HG02973 (cell line): ENCODE measurements around the gene DDI2.
A peak's percentile ranks its signal among the peaks of the same experiment; 100 is the strongest.
"Not testable (repeated sequence)": the region's sequence is repeated elsewhere in the genome, so short reads cannot be mapped to it uniquely, and the experiment has no call there.

Source experiments
- ATAC-seq: cut with Tn5 transposase; IDR thresholded peaks from one replicate; pipeline ENCODE4 v1.9.1; 2021; ENCODE audit warnings: moderate library complexity; ENCODE audit not compliant: unreplicated experiment

DDI2 gene

GRCh38 chr1:15676688-15677661 is 59.7 kb downstream of the DDI2 start:
- no peak for ATAC-seq

- no peak for ATAC-seq
These were observed 61.3 kb downstream of the DDI2 start for GRCh38 chr1:15678578-15678977.

GRCh38 chr1:15680131-15680530 is 62.9 kb downstream of the DDI2 start:
- ATAC-seq: no peak

- ATAC-seq: no peak
These were observed 63.5 kb downstream of the DDI2 start for GRCh38 chr1:15680561-15681348.

GRCh38 chr1:15681349-15682292 is 64.4 kb downstream of the DDI2 start:
- ATAC-seq: no peak

DNA sequence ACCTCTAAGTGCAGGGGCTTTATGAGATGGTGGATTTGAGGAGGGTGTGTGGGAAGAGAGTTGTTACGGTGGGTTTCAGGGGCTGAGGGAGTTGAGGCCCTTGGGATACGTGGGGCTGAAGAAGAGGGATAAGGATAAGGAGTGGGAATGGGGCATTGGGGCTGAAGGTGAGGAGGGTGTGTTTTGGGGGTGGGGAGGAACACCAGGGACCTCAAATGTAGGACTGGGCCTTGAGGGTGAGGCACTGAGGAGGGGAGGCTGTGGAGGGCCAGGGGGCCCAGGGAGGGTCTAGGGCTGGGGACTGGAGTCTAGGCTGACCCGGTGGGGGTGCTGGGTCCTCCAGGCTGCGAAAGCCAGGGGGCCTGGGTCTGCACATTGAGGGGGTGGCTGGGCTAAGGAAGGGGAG is 65.7 kb downstream of the DDI2 start:
- no peak for ATAC-seq

DNA sequence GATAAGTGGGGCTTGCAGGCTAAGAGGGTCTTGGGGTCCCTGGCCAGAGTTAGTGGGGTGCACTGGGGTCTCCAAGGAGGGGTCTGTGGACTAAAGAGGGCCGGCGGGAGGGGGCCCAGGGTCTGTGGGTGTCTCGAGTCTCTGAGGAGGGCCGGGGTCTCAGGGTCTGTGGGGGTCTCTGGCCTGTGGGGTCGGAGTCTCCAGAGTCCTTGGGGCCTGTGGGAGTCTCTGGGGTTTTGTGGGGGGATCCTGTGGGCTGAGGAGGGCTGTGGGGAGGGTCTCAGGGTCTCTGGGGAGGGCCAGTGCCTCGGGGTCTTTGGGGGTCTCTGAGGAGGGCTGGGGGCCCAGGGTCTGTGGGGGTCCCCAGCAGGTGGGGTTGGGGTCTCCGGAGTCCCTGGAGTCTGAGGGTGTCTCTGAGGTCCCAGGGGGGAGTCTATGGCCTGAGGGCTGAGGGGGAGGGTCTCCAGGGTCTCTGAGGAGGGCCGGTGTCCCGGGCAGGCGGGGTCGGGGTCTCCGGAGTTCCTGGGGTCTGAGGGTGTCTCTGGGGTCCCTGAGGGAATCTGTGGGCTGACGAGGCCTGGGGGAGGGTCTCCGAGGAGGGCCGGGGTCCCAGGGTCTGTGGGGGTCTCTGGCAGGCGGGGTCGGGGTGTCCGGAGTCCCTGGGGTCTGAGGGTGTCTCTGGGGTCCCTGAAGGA is 66.2 kb downstream of the DDI2 start:
- ATAC-seq: no peak

DNA sequence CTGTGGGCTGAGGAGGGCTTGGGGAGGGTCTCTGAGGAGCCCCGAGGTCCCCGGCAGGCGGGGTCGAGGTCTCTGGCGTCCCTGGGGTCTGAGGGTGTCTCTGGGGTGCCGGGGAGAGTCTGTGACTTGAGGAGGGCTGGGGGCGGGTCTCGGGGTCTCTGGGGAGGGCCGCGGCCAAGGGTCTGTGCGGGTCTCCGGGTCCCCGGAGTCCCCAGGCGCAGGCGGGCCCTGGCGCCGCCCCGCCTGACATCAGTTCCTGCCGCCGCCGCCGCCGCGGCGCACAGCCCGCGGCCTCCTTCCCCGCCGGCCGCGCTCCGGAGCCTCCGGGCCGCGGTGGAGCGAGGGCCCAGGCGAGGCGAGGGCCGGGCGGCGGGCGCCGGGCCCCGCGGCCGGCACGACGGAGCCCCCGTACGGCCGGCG is 66.8 kb downstream of the DDI2 start, which contains the start of gene PLEKHM2:
PLEKHM2 (plus strand) TSS at position 279 of the 420 bp plus-strand sequence. CDS start 239 bp downstream, outside the sequence.
- ATAC-seq: no peak

DNA sequence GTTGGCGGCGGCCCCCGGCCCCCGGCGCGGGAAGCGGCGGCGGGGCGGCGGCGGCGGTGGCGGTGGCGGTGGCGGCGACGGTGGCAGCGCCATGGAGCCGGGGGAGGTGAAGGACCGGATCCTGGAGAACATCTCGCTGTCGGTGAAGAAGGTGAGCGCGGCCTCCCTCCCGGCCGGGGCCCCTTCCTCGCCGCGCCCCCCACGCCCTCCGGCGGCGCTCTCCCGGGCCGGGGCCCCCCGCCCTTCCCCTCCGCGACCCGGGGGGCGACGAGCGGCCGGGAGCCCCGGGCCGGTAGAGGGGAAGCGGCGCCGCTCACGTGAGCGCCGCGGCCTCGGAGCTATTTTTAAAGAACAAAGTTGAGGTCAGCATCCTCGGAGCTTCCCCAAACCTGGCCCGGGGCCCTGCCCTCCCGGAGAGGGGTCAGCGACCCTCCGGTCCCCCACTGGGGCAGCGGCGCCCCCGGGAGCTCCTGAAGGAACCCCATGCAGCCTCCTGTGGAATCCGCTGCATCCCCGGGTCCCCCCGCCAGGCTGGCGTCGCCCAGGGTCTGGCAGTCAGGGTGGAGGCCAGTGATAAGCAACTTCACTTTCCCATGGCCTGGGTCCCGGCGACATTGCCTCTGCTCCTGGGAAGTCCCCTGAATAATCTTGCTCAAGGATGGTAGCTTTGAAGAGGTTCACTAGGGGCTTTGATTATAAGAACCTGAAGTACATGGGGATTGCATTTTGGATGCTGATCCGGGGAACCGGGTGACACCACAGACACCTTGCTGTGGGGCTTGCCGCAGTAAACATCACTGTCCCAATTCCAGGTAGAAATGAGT is 67.4 kb downstream of the DDI2 start:
- ATAC-seq: no peak

DNA sequence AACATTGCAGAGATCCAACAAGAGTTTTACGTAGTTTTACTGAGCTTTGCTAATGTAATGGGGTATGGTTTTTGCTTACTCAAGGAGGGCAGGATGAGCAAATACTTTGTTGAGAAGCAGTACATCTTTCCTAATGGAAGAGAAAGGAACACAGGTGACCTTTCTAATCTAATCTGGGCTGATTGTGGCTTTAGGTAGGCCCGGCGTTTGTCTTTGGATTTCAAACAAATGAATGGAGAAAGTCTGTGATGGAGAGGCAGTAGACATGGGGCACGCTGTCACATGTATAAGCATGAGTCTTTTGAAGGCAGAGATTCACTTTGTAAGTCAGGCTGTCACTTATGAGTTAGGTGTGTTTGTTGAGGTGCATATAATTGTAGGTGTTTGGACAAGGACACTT is 68.6 kb downstream of the DDI2 start:
- ATAC-seq: no peak

DNA sequence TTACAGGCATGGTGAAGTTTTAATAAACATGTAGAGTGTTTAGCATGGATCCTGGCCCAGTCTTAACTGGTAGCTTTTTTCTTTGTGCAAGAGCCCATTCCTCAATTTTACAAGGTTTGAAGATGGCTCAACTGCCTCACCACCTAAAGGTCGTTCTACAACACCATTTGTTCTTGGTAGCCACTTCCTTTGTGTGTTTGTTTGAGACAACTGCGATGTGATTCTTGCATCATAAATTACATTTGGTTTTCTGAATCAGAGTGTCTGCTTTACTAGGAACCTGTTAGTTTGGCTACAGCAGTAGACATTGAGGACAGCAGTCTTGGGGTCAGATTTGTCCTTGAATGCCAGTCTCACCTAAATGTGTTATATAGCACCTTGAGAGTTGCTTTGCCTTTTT is 70.2 kb downstream of the DDI2 start:
- ATAC-seq: no peak

GRCh38 chr1:15690317-15690716 is 73.1 kb downstream of the DDI2 start:
- ATAC-seq: no peak

DNA sequence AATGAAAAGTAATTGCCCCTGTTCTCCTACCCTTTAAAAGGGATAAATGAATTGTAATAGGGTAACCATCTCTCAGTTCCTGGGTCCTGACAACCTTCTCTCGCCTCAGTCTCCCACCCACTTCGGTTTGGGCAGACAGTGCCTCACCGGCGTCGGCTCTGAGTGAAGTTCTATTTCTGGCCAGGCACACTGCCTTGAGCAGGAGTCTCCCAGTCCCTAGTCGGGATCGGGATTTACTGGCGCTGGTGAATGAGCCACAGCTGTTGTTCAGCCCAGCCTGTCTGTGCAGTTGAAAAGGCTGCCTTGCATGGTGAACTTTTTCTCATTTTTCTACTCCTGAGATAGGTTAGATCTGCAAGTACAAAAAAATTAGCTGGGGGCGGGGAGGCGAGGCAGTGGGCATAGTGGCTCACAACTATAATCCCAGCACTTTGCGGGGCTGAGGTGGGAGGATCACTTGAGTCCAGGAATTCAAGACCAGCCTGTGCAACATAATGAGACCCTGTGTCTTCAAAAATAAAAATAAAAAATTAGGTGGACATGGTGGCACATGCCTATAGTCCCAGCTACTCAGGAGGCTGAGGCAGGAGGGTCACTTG is 74.3 kb downstream of the DDI2 start:
- ATAC-seq: no peak

- no peak for ATAC-seq
These were observed 74.9 kb downstream of the DDI2 start for GRCh38 chr1:15692121-15692682.

DNA sequence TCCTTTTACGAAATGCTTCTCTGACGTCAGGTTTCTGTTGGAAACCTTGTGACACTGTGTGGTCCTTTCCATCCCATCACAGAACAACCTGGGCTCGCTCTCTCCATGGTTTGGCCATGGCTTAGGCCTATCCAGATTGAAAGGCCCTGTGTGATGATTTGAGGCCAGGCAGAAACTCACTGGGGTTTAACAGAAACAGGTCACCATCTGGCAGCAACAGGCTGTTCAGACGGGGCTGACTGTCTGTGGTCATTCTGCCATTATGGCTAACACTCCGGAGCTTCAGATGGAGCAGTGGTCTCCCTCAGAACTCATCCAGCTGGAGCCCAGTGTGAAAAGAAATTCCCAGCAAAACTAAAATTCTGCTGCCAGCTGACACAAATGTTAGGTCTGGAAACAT is 76.1 kb downstream of the DDI2 start:
- ATAC-seq: no peak

- ATAC-seq: peak; percentile 78
These were observed 79.8 kb downstream of the DDI2 start for GRCh38 chr1:15696956-15697521.

- no peak for ATAC-seq
These were observed 80.9 kb downstream of the DDI2 start for GRCh38 chr1:15698201-15698600.

GRCh38 chr1:15699321-15699720 is 82.1 kb downstream of the DDI2 start:
- ATAC-seq: not testable (repeated sequence)
